CD4-positive, alpha-beta T cell (primary cell): Measurements from ENCODE around the gene SPTBN4. TPM values are rescaled to one million over a fixed set of nuclear protein-coding genes. Genes with fewer than 3 reads are reported as not detected.

ENCODE experiments used
- ATAC-seq: fragments of 200-7000 bp; cut with Tn5 transposase; one replicate; pipeline ENCODE4 v1.10.0; 2022; ENCODE audit warnings: mild to moderate bottlenecking; ENCODE audit not compliant: poor library complexity
- CTCF ChIA-PET: fragments of 350-600 bp; sonication (Branson Sonifier 250); formaldehyde crosslinking; loops from one replicate; lab custom pipeline; 2021; ENCODE audit warnings: antibody characterized with exemption, inconsistent platforms; lab: Charles Lee
- POLR2A ChIA-PET: fragments of 350-600 bp; sonication (Branson Sonifier 250); formaldehyde crosslinking; loops from one replicate; lab custom pipeline; 2021; ENCODE audit warnings: antibody characterized with exemption, inconsistent platforms; lab: Charles Lee
- DNase-seq, 14 experiments: peaks; one replicate each; pipeline ENCODE4 v3.0.0-alpha.2; 2013 to 2020; ENCODE audit warnings: mixed read lengths in 2 of 14
- H3K27ac ChIP-seq, 2 donors: one replicate each; pipeline versions ENCODE4 v1.5.1 to v1.7.0; 2013; ENCODE audit warnings: low read length in 2 of 2, low read depth in 1 of 2, mild to moderate bottlenecking in 1 of 2
- H3K27me3 ChIP-seq, 2 experiments: 1 replicate in 1 of 2; 2 replicates in 1 of 2; pipeline versions ENCODE4 v1.6.1 to v1.7.0; 2013; ENCODE audit warnings: low read length in 2 of 2, control low read depth in 1 of 2, mild to moderate bottlenecking in 1 of 2, moderate library complexity in 1 of 2; ENCODE audit not compliant: insufficient read depth in 2 of 2, control insufficient read depth in 1 of 2
- H3K36me3 ChIP-seq: one replicate; pipeline ENCODE4 v1.6.1; 2013; ENCODE audit warnings: low read length, control low read depth; ENCODE audit not compliant: insufficient read depth
- H3K4me1 ChIP-seq: one replicate; pipeline ENCODE4 v1.6.1; 2013; ENCODE audit warnings: low read length, control low read depth; ENCODE audit not compliant: insufficient read depth
- H3K4me3 ChIP-seq: one replicate; pipeline ENCODE4 v1.5.1; 2013; ENCODE audit warnings: mild to moderate bottlenecking, low read length, moderate library complexity
- H3K9me3 ChIP-seq, 2 experiments: 1 replicate in 1 of 2; 2 replicates in 1 of 2; pipeline versions ENCODE4 v1.6.1 to v1.7.0; 2013; ENCODE audit warnings: low read length in 2 of 2, mild to moderate bottlenecking in 2 of 2, control low read depth in 1 of 2, moderate library complexity in 1 of 2; ENCODE audit not compliant: control insufficient read depth in 1 of 2, insufficient read depth in 1 of 2
- H3K27ac Mint-ChIP-seq: one replicate; pipeline ENCODE4 v1.8.0; 2020; ENCODE audit warnings: mixed read lengths
- H3K27me3 Mint-ChIP-seq: one replicate; pipeline ENCODE4 v1.8.0; 2021; ENCODE audit warnings: mixed read lengths
- H3K36me3 Mint-ChIP-seq: one replicate; pipeline ENCODE4 v1.8.0; 2021; ENCODE audit warnings: low read depth, mixed read lengths
- H3K4me1 Mint-ChIP-seq: one replicate; pipeline ENCODE4 v1.8.0; 2021; ENCODE audit warnings: low read depth, mixed read lengths
- H3K4me3 Mint-ChIP-seq: one replicate; pipeline ENCODE4 v1.8.0; 2020; ENCODE audit warnings: mild to moderate bottlenecking, mixed read lengths
- H3K9me3 Mint-ChIP-seq: one replicate; pipeline ENCODE4 v1.8.0; 2020; ENCODE audit warnings: mixed read lengths
- CTCF ChIP-seq: fragments of 200-600 bp; IDR thresholded peaks from one replicate; pipeline ENCODE4 v1.8.0; 2022; ENCODE audit warnings: antibody characterized with exemption, mild to moderate bottlenecking
- intact Hi-C, 2 experiments: fragments of 100-400 bp; cut with DNase I in 1 of 2; cut with micrococcal nuclease in 1 of 2; formaldehyde crosslinking; loops; one replicate each; pipeline versions ENCODE4 v1.15.1 to v1.9.0; 2023 to 2025; cut with DNase I, micrococcal nuclease
- total RNA-seq, 174 experiments: library from RNA in 2 of 174; stranded (reverse) in 2 of 174; gene quantifications; one replicate each; pipeline ENCODE4 v1.2.3 and lab custom pipeline; 2021 to 2026

Gene SPTBN4
- total RNA-seq, 2 experiments from 2014 or later = 0.59 to 0.88 TPM

- Mint-ChIP-seq H3K9me3 (no peaks in the 10 kb centered on the region), H3K4me3 (no peak overlapping the region), H3K4me1 (peaks cover 5% of the 10 kb centered on the region), H3K27me3 (peaks cover 53% of the 10 kb centered on the region), H3K36me3 (no peaks in the 10 kb centered on the region), H3K27ac (no peak overlapping the region)
- ATAC-seq (no peak), DNase-seq (no peak)
- ChIA-PET POLR2A (no interaction called here), CTCF (no interaction called here)
- no peak for TF ChIP-seq CTCF
- intact Hi-C loops = no loop called here
- Histone ChIP-seq H3K27me3 (peaks cover 26 to 27% of the 10 kb centered on the region in 2 experiments), H3K9me3 (no peaks in the 10 kb centered on the region), H3K4me3 (no peak overlapping the region), H3K27ac (no peak overlapping the region), H3K36me3 (no peaks in the 10 kb centered on the region), H3K4me1 (peaks cover 4% of the 10 kb centered on the region)
Measured at GRCh38 chr19:40508739-40509260, 42.0 kb downstream of the SPTBN4 start.

DNA sequence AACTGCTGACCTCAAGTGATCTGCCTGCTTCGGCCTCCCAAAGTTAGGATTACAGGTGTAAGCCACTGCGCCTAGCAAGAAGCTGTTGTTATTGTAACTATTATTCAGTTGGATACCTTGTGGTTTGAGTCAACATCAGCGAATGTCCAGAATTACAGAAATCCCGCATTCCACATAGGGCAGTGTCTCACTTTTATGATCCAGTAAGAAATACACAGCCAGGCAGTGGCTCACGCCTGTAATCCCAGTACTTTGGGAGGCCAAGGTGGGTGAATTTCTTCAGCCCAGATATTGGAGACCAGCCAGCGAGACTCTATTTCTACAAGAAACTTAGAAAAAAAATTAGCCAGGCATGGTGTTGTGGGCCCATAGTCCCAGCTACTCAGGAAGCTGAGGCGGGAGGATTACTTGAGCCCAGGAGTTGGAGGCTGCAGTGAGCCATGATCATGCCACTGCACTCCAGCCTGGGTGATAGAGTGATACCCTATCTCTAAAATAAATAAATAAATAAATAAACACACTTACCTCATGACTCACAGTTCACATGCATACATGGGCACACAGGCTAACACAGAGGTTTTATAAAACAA lies 43.8 kb downstream of the SPTBN4 start:
- H3K4me1 Mint-ChIP-seq = peaks cover 5% of the 10 kb centered on the region
- ChIA-PET POLR2A (no interaction called here), CTCF (no interaction called here)
- ATAC-seq (no peak), DNase-seq (no peak)
- no peak for TF ChIP-seq CTCF
- intact Hi-C loops = no loop called here
- Histone ChIP-seq H3K36me3 (no peaks in the 10 kb centered on the region), H3K4me1 (peaks cover 4% of the 10 kb centered on the region), H3K9me3 (no peaks in the 10 kb centered on the region), H3K4me3 (no peak overlapping the region), H3K27me3 (peaks cover 34 to 36% of the 10 kb centered on the region in 2 experiments), H3K27ac (no peak overlapping the region)
- H3K27ac Mint-ChIP-seq = no peak overlapping the region
- no peaks in the 10 kb centered on the region for H3K9me3 Mint-ChIP-seq
- no peaks in the 10 kb centered on the region for H3K36me3 Mint-ChIP-seq
- no peak overlapping the region for H3K4me3 Mint-ChIP-seq
- H3K27me3 Mint-ChIP-seq = peaks cover 57% of the 10 kb centered on the region

DNA sequence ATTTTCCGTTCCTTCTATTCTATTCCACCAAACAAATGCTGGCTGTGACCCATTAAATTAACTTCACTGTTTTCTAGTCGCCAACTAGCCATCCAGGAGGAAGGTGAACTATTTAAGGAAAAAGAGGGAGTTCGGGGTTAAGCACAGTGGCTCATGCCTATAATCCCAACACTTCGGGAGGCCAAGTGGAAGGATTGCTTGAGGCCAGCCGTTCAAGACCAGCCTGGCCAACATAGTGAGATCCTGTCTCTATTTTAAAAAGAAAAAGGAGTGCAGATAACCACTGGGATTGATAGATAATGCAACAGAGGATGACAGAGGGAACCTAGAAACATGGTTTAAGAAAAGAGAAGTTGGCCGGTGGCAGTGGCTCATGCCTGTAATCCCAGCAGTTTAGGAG lies 44.7 kb downstream of the SPTBN4 start:
- H3K27me3 Mint-ChIP-seq = peaks cover 54% of the 10 kb centered on the region
- DNase-seq (no peak), ATAC-seq (no peak)
- TF ChIP-seq CTCF = no peak
- POLR2A ChIA-PET = no interaction called here
- H3K9me3 Mint-ChIP-seq = no peaks in the 10 kb centered on the region
- Histone ChIP-seq H3K4me1 (peaks cover 4% of the 10 kb centered on the region), H3K9me3 (no peaks in the 10 kb centered on the region), H3K36me3 (no peaks in the 10 kb centered on the region), H3K27me3 (peaks cover 34% of the 10 kb centered on the region in 2 experiments), H3K27ac (no peak overlapping the region), H3K4me3 (no peak overlapping the region)
- peaks cover 5% of the 10 kb centered on the region for H3K4me1 Mint-ChIP-seq
- H3K4me3 Mint-ChIP-seq = no peak overlapping the region
- no peak overlapping the region for H3K27ac Mint-ChIP-seq
- intact Hi-C loops = no loop called here
- CTCF ChIA-PET = no interaction called here
- H3K36me3 Mint-ChIP-seq = no peaks in the 10 kb centered on the region
